HG03108 (cell line): Measurements from ENCODE around the gene PLEKHG4B.
"Not testable (repeated sequence)": the region's sequence is repeated elsewhere in the genome, so short reads cannot be mapped to it uniquely, and the experiment has no call there.

ENCODE experiments used
- ATAC-seq: cut with Tn5 transposase; IDR thresholded peaks from one replicate; pipeline ENCODE4 v1.9.1; 2021; ENCODE audit warnings: moderate library complexity; ENCODE audit not compliant: unreplicated experiment

PLEKHG4B gene

GRCh38 chr5:154826-155225 lies 62.9 kb downstream of the PLEKHG4B start:
- no peak for ATAC-seq

GRCh38 chr5:155651-156410 lies 63.9 kb downstream of the PLEKHG4B start:
- no peak for ATAC-seq

DNA sequence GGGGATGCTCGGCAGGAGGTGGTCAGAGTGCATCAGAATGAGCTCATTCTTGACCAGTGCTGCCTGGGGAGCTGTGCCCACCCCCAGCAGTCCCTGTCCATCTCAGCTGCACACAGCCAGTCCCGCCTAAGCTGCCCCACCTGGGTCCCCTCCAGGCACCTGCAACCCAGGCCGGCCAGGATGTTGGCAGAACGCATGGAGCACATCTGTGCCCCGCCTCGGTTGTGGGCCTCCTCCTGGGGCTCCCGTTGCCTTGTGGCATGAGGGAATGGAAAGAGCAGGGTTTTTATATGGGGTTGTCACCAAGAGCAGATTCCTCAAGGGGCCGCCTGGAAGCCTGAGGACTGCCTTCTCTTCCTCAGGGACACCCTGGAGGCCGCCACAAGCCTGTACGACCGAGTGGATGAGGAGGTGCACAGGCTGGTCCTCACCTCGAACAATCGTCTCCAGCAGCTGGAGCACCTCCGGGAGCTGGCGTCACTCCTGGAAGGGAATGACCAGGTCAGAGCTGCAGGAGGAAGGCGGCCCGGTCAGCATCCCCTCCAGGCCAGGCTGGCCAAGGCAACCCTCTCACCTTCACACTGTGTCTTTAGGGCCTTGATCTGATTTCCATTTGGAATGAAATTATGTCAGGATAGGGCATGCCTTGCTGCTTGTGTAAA lies 64.6 kb downstream of the PLEKHG4B start:
- no peak for ATAC-seq

- no peak for ATAC-seq
Observed at GRCh38 chr5:157126-157715, 65.3 kb downstream of the PLEKHG4B start.

DNA sequence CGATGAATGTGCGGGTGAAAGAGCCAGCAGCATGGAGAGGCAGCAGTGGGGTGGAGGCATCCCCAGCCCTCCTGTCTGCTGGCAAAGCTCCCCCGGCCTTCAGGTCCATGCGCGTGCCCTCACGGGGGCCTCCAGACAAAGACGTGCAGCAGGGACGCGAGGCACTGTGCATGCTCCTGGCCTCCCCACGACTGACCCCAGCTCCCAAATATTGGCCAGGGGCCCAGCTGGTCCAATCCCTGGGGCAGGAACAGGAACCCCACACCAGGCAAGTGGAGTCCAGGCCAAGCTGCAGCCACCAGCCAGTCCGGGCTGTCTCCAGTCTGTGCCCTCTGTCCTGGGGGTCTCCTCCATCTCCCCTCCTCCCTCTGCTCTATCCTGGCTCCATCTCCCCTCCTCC lies 65.8 kb downstream of the PLEKHG4B start:
- no peak for ATAC-seq

DNA sequence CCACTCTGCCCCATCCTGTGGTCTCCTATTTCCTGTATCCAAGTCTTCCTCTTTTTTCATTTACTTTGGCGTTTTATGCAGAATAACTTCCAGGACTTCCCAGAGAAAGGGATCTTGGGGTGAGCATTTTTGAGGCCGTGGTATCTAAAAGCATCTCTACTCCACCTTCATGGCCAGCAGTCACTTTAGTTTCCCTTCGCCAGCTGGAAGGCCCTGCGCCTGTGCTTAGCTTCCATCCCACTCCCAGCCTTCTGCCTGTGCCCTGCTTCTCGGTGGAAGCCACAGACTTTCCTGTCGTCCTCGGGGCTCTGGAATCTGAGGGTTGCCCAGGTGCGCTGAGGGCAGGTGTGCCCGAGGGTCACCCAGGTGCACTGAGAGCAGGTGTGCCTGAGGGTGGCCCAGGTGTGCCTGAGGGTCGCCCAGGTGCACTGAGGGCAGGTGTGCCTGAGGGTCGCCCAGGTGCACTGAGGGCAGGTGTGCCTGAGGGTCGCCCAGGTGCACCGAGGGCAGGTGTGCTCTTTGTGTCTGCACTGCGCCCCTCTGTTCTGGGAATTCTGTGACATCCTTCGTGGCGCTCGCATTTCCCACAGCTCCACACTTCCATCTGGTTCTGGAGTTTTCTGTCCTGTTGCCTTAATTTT lies 67.0 kb downstream of the PLEKHG4B start:
- ATAC-seq = no peak

- ATAC-seq = no peak
Observed at GRCh38 chr5:159448-160172, 67.6 kb downstream of the PLEKHG4B start.

DNA sequence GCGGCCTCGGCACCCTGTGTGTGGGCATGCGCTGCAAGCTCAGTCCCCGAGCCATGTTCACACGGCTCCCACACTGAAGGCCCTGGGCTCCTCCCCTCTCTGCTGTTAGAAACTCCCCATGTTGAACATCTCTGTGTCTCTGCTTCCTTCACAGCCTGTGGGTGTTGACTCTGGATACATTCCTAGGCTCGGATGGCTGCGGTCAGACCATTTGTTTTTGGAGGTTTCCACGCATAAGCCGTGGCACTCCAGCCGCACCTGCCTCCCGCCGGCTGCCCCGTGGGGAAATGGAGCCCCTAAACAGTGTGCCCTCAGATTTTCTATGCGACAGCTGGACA lies 68.2 kb downstream of the PLEKHG4B start:
- no peak for ATAC-seq

DNA sequence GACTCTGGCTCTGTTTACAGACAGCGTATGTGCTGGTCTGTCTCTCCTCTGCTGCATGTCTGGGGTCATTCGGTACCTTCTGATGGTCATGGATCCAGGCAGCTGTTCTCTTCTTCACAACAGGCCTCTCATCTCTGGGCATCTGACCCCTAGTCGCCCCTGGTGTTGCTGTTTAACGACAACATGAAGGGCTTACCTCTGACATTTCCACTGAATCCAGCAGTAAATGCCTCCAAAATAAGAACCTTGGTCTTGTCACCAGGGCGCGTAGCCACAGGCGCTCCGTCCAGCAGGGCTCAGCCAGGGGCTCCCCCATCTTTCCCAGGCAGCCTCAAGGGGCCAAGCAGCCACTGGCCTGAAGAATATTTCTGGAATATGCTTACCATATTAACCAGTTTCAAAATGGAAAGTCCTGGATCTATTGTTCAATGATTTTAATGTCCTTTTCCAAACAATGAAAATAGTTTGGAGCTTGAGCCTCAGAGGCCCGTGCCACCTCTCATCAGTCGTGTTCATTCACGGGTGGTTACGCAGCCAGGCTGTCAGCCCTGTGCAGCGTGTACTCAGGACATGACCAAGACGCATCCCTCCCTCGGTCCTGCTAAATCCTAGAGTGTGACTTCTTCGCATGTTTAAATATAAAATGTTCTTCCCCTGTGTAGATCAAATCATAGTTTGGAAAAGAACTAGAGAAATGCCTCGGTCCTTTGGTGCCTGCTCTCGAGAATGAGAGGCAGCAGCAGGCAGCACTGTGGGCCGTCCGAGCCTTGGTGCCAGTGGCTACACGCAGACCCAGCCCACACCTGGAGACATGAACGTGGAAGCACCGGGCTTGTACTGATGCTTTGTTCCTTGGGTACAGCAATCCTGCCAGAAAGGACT lies 69.2 kb downstream of the PLEKHG4B start:
- ATAC-seq = no peak

DNA sequence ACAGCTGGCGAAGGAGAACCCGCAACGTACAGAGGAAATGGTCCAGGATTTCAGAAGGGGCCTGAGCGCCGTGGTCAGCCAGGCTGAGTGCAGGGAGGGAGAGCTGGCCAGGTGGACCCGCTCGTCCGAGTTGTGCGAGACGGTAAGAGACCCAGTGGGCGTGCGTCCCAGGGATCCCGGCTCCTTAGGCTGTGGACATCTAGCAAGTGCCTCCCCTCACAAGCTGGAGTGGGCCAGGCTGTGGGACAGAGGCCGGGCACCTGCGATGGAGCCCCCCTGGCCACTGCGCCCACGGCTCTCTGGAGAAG lies 69.8 kb downstream of the PLEKHG4B start:
- no peak for ATAC-seq

- ATAC-seq = no peak
Observed at GRCh38 chr5:162190-162564, 70.2 kb downstream of the PLEKHG4B start.

DNA sequence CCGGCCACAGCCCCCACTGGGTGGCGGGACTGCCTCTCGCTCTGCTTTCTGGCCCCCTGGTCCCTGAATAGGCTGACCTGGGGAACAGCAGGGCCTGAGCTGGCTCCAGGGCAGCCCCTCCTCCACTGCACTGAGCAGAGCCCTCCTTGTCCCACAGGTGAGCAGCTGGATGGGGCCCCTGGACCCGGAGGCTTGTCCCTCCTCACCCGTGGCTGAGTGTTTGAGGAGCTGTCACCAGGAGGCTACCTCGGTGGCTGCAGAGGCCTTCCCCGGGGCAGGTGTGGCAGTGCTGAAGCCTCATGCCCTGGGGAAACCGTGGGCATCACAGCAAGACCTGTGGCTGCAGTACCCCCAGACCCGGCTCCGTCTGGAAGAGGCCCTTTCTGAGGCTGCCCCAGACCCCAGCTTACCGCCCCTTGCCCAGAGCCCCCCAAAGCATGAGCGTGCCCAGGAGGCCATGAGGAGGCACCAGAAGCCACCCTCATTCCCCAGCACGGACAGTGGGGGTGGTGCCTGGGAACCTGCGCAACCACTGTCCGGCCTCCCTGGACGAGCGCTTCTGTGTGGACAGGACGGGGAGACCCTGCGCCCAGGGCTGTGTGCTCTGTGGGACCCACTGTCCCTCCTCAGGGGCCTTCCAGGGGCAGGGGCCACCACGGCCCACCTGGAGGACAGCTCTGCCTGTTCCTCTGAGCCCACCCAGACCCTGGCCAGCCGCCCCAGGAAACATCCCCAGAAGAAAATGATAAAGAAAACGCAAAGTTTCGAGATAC lies 70.8 kb downstream of the PLEKHG4B start:
- no peak for ATAC-seq

- ATAC-seq = no peak
Observed at GRCh38 chr5:163338-163620, 71.3 kb downstream of the PLEKHG4B start.

DNA sequence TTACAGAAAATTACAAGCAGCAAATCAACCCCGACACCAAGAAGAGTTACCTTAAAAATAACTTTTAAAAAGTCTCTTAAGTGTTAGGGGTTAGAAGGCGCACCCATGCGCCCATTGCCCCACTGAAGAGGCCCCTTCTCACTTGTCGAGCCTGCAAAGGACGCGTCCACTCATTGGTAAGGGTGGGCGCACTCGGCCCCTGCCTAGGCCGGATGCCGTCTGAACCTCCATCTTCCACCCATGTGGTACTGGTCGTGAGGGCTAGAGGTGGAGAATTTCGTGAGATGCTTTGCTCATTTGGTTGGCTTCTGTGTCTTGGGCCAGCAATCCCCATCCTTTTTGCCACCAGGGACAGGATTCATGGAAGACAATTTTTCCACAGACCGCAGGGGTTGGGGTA lies 71.9 kb downstream of the PLEKHG4B start:
- ATAC-seq = no peak

- no peak for ATAC-seq
Observed at GRCh38 chr5:164244-164643, 72.3 kb downstream of the PLEKHG4B start.

DNA sequence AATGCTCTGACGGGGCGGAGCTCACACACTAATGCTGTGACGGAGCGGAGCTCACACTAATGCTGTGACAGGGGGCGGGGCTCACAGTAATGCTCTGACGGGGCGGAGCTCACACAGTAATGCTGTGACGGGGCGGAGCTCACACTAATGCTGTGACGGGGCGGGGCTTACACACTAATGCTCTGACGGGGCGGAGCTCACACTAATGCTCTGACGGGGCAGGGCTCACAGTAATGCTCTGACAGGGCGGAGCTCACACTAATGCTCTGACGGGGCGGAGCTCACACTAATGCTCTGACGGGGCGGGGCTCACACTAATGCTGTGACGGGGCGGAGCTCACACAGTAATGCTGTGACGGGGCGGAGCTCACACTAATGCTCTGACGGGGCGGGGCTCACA lies 72.8 kb downstream of the PLEKHG4B start:
- ATAC-seq = not testable (repeated sequence)

DNA sequence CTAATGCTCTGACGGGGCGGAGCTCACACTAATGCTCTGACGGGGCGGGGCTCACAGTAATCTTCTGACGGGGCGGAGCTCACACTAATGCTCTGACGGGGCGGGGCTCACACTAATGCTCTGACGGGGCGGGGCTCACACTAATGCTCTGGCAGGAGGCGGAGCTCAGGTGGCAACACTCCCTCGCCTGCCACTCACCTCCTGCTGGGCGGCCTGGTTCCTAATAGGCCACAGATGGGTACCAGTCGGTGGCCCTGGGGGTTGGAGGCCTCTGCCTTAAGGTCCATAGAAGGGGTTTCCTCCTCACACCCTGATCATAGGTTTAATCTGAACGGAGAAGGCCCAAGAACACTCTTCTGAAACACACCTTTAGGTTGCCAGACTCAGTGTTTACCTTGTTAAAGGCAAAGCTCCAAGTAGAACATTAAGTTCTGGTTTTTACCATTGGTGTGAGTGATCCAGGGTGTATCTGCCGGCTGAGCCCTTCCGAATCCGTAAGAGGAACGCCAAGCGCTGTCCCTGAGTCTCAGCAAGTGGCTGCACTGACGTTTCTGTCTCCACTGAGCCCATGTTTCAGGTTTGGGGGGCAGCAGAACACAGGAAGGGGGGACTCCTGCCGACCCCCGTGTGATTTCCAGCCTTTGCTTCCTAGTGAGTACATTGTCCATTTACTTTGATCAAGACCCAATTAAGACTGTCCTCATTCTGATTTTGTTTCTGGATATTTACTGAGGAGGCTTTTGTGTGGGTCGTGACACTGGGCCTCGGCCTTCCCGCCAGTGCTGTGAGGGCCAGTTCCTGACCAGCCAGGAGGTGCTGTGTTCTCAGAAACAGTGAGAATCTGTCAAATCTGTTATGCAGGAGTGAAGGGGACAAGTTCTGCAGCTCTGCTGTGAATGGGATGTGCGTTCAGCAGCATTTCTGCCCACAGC lies 74.7 kb downstream of the PLEKHG4B start:
- ATAC-seq = no peak

- ATAC-seq = no peak
Observed at GRCh38 chr5:167511-167910, 75.5 kb downstream of the PLEKHG4B start.
